OCI-LY1 (cell line): ENCODE data around the gene ALDH4A1.

ENCODE experiments used
- H2AFZ ChIP-seq: fragments of 200-600 bp; sonication (generic), shearing (Covaris generic); 2 replicates; pipeline ENCODE4 v1.6.0; 2014; ENCODE audit warnings: antibody characterized with exemption, mild to moderate bottlenecking, low read length
- H3F3A ChIP-seq: fragments of 200-600 bp; sonication (generic), shearing (Covaris generic); 2 replicates; pipeline ENCODE4 v1.6.0; 2014; ENCODE audit warnings: mild to moderate bottlenecking, antibody characterized with exemption, low read length, moderate library complexity; ENCODE audit not compliant: insufficient read depth
- H3K27ac ChIP-seq: fragments of 200-600 bp; sonication (generic); 2 replicates; pipeline ENCODE4 v1.5.1; 2014; ENCODE audit warnings: low read length, mixed run types, mild to moderate bottlenecking, low read depth; ENCODE audit not compliant: poor library complexity, severe bottlenecking
- H3K27me3 ChIP-seq: fragments of 200-600 bp; sonication (generic); 2 replicates; pipeline ENCODE4 v1.6.0; 2014; ENCODE audit warnings: antibody characterized with exemption, mild to moderate bottlenecking, low read length, moderate library complexity; ENCODE audit not compliant: insufficient read depth
- H3K36me3 ChIP-seq: fragments of 200-600 bp; sonication (generic); 2 replicates; pipeline ENCODE4 v1.6.1; 2014; ENCODE audit warnings: mild to moderate bottlenecking, antibody characterized with exemption, low read length, moderate library complexity, mixed read lengths; ENCODE audit not compliant: insufficient read depth
- H3K4me1 ChIP-seq: fragments of 200-600 bp; sonication (generic); 2 replicates; pipeline ENCODE4 v1.5.1; 2014; ENCODE audit warnings: mild to moderate bottlenecking, low read length, moderate library complexity; ENCODE audit not compliant: insufficient read depth, severe bottlenecking
- H3K4me2 ChIP-seq: fragments of 200-600 bp; sonication (generic), shearing (Covaris generic); 2 replicates; pipeline ENCODE4 v1.6.1; 2014; ENCODE audit warnings: low read length
- H3K4me3 ChIP-seq: fragments of 200-600 bp; sonication (generic); 2 replicates; pipeline ENCODE4 v1.5.1; 2014; ENCODE audit warnings: low read length, low read depth, mild to moderate bottlenecking, mixed read lengths; ENCODE audit not compliant: poor library complexity, severe bottlenecking
- H3K79me2 ChIP-seq: fragments of 200-600 bp; shearing (Covaris generic); 2 replicates; pipeline ENCODE4 v1.6.1; 2016; ENCODE audit warnings: mixed run types, low read length, mixed read lengths; ENCODE audit not compliant: insufficient read depth
- H3K9ac ChIP-seq: fragments of 200-600 bp; sonication (generic), shearing (Covaris generic); 2 replicates; pipeline ENCODE4 v1.6.1; 2014; ENCODE audit warnings: mild to moderate bottlenecking, low read length, mixed read lengths
- H3K9me2 ChIP-seq: fragments of 200-600 bp; sonication (generic), shearing (Covaris generic); 2 replicates; pipeline ENCODE4 v1.6.1; 2014; ENCODE audit warnings: low read depth, mild to moderate bottlenecking, low read length, mixed read lengths
- H3K9me3 ChIP-seq: fragments of 200-600 bp; shearing (Covaris generic); 2 replicates; pipeline ENCODE4 v1.6.1; 2014; ENCODE audit warnings: low read length, mixed read lengths
- H4K20me1 ChIP-seq: fragments of 200-600 bp; sonication (generic), shearing (Covaris generic); 2 replicates; pipeline ENCODE4 v1.6.0; 2016; ENCODE audit warnings: mild to moderate bottlenecking, low read length; ENCODE audit not compliant: insufficient read depth
- CTCF ChIP-seq: fragments of 200-600 bp; sonication (generic), shearing (Covaris generic); IDR thresholded peaks from 2 replicates; pipeline ENCODE4 v1.5.1; 2017; ENCODE audit warnings: mild to moderate bottlenecking, antibody characterized with exemption, low read length, moderate library complexity, mixed read lengths
- EZH2 ChIP-seq: fragments of 200-600 bp; sonication (generic), shearing (Covaris generic); IDR thresholded peaks from 2 replicates; pipeline ENCODE4 v1.8.0; 2017; ENCODE audit warnings: borderline replicate concordance, mixed run types, mild to moderate bottlenecking, antibody characterized with exemption, low read length, moderate library complexity, mixed read lengths

The ALDH4A1 gene

GRCh38 chr1:18890706-18891425, 11.5 kb downstream of the ALDH4A1 start:
- Histone ChIP-seq H3K4me1 (no peaks in the 10 kb centered on the region), H3K36me3 (no peaks in the 10 kb centered on the region), H2AFZ (no peak overlapping the region), H4K20me1 (no peaks in the 10 kb centered on the region), H3K9ac (no peak overlapping the region), H3K4me3 (no peak overlapping the region), H3K9me2 (no peaks in the 10 kb centered on the region), H3K4me2 (no peak overlapping the region), H3K27ac (no peak overlapping the region), H3K79me2 (no peaks in the 10 kb centered on the region), H3F3A (no peaks in the 10 kb centered on the region), H3K9me3 (no peaks in the 10 kb centered on the region), H3K27me3 (no peaks in the 10 kb centered on the region)
- TF ChIP-seq CTCF (no peak), EZH2 (no peak)

GRCh38 chr1:18886003-18886335, 16.4 kb downstream of the ALDH4A1 start:
- H3K4me2 ChIP-seq: no peak overlapping the region
- H2AFZ ChIP-seq: no peak overlapping the region
- H3K36me3 ChIP-seq: no peaks in the 10 kb centered on the region

GRCh38 chr1:18885311-18886002, 16.9 kb downstream of the ALDH4A1 start:
- H3K27ac ChIP-seq: no peak overlapping the region
- H3F3A ChIP-seq: no peaks in the 10 kb centered on the region
- no peaks in the 10 kb centered on the region for H3K27me3 ChIP-seq
- no peak overlapping the region for H2AFZ ChIP-seq
- H3K79me2 ChIP-seq: no peaks in the 10 kb centered on the region
- no peaks in the 10 kb centered on the region for H3K4me1 ChIP-seq
- TF ChIP-seq CTCF (no peak), EZH2 (no peak)
- no peaks in the 10 kb centered on the region for H3K9me2 ChIP-seq
- H3K9ac ChIP-seq: no peak overlapping the region
- H4K20me1 ChIP-seq: no peaks in the 10 kb centered on the region
- H3K4me3 ChIP-seq: no peak overlapping the region
- H3K36me3 ChIP-seq: no peaks in the 10 kb centered on the region
- no peak overlapping the region for H3K4me2 ChIP-seq
- no peaks in the 10 kb centered on the region for H3K9me3 ChIP-seq

More at GRCh38 chr1:18886003-18886335, 16.4 kb downstream of the ALDH4A1 start:
- Histone ChIP-seq H3F3A (no peaks in the 10 kb centered on the region), H3K9me2 (no peaks in the 10 kb centered on the region), H3K79me2 (no peaks in the 10 kb centered on the region), H3K4me1 (no peaks in the 10 kb centered on the region), H3K9ac (no peak overlapping the region), H3K9me3 (no peaks in the 10 kb centered on the region), H3K4me3 (no peak overlapping the region), H3K27me3 (no peaks in the 10 kb centered on the region), H3K27ac (no peak overlapping the region), H4K20me1 (no peaks in the 10 kb centered on the region)
- TF ChIP-seq EZH2 (no peak), CTCF (no peak)
